ENCODE data around the gene TRIM67.
"Not testable (repeated sequence)": the region's sequence is repeated elsewhere in the genome, so short reads cannot be mapped to it uniquely, and the experiment has no call there.

TRIM67 gene

GRCh38 chr1:231161667-231162296 is at the start of gene TRIM67:
Gene TRIM67, plus strand, starts transcription at chr1:231162058. Its CDS starts 912 bp downstream, at chr1:231162970.
- H3K4me3 ChIP-seq (ENCODE audit: low read length) = peak within 1 kb of the TSS; percentile 48
- no peaks in the 10 kb centered on the region for H3K9me3 ChIP-seq (ENCODE audit: control insufficient read depth, low read depth, low read length)
- H3K27me3 ChIP-seq (ENCODE audit: control insufficient read depth, insufficient read depth, low read length) = peaks cover 87% of the 10 kb centered on the region
- no peaks in the 10 kb centered on the region for H3K36me3 ChIP-seq (ENCODE audit: control insufficient read depth, low read depth, low read length)
- H3K4me1 ChIP-seq (ENCODE audit: control insufficient read depth, low read depth, low read length) = no peaks in the 10 kb centered on the region
- no peak within 1 kb of the TSS for H3K27ac ChIP-seq (ENCODE audit: low read length)
- no peak within 1 kb of the TSS for H3K9ac ChIP-seq (ENCODE audit: low read length)

- Histone ChIP-seq H3K9me3 (ENCODE audit: control insufficient read depth, low read depth, low read length) (no peaks in the 10 kb centered on the region), H3K9ac (ENCODE audit: low read length) (no peak overlapping the region), H3K27me3 (ENCODE audit: control insufficient read depth, insufficient read depth, low read length) (peaks cover 3% of the 10 kb centered on the region), H3K4me1 (ENCODE audit: control insufficient read depth, low read depth, low read length) (no peaks in the 10 kb centered on the region), H3K36me3 (ENCODE audit: control insufficient read depth, low read depth, low read length) (no peaks in the 10 kb centered on the region), H3K27ac (ENCODE audit: low read length) (no peak overlapping the region), H3K4me3 (ENCODE audit: low read length) (no peak overlapping the region)
These were observed 45.1 kb upstream of the TRIM67 start for GRCh38 chr1:231116738-231117137.

- Histone ChIP-seq H3K36me3 (ENCODE audit: control insufficient read depth, low read depth, low read length) (no peaks in the 10 kb centered on the region), H3K4me1 (ENCODE audit: control insufficient read depth, low read depth, low read length) (no peaks in the 10 kb centered on the region), H3K9me3 (ENCODE audit: control insufficient read depth, low read depth, low read length) (no peaks in the 10 kb centered on the region), H3K27me3 (ENCODE audit: control insufficient read depth, insufficient read depth, low read length) (no peaks in the 10 kb centered on the region), H3K27ac (ENCODE audit: low read length) (no peak overlapping the region), H3K4me3 (ENCODE audit: low read length) (no peak overlapping the region), H3K9ac (ENCODE audit: low read length) (no peak overlapping the region)
These were observed 43.0 kb upstream of the TRIM67 start for GRCh38 chr1:231118704-231119453.

GRCh38 chr1:231121533-231121932 is 40.3 kb upstream of the TRIM67 start:
- Histone ChIP-seq H3K27me3 (ENCODE audit: control insufficient read depth, insufficient read depth, low read length) (no peaks in the 10 kb centered on the region), H3K4me3 (ENCODE audit: low read length) (no peak overlapping the region), H3K9me3 (ENCODE audit: control insufficient read depth, low read depth, low read length) (no peaks in the 10 kb centered on the region), H3K27ac (ENCODE audit: low read length) (no peak overlapping the region), H3K4me1 (ENCODE audit: control insufficient read depth, low read depth, low read length) (no peaks in the 10 kb centered on the region), H3K36me3 (ENCODE audit: control insufficient read depth, low read depth, low read length) (no peaks in the 10 kb centered on the region), H3K9ac (ENCODE audit: low read length) (no peak overlapping the region)

- H3K27me3 ChIP-seq (ENCODE audit: control insufficient read depth, insufficient read depth, low read length) = no peaks in the 10 kb centered on the region
- no peak overlapping the region for H3K9ac ChIP-seq (ENCODE audit: low read length)
- H3K4me1 ChIP-seq (ENCODE audit: control insufficient read depth, low read depth, low read length) = no peaks in the 10 kb centered on the region
These were observed 39.7 kb upstream of the TRIM67 start for GRCh38 chr1:231122143-231122542.

GRCh38 chr1:231124746-231125145 is 37.1 kb upstream of the TRIM67 start:
- Histone ChIP-seq H3K27me3 (ENCODE audit: control insufficient read depth, insufficient read depth, low read length) (no peaks in the 10 kb centered on the region), H3K9me3 (ENCODE audit: control insufficient read depth, low read depth, low read length) (no peaks in the 10 kb centered on the region), H3K4me1 (ENCODE audit: control insufficient read depth, low read depth, low read length) (no peaks in the 10 kb centered on the region), H3K27ac (ENCODE audit: low read length) (no peak overlapping the region), H3K9ac (ENCODE audit: low read length) (no peak overlapping the region), H3K4me3 (ENCODE audit: low read length) (no peak overlapping the region), H3K36me3 (ENCODE audit: control insufficient read depth, low read depth, low read length) (no peaks in the 10 kb centered on the region)

More at GRCh38 chr1:231122143-231122542, 39.7 kb upstream of the TRIM67 start:
- Histone ChIP-seq H3K4me3 (ENCODE audit: low read length) (no peak overlapping the region), H3K27ac (ENCODE audit: low read length) (no peak overlapping the region), H3K9me3 (ENCODE audit: control insufficient read depth, low read depth, low read length) (no peaks in the 10 kb centered on the region), H3K36me3 (ENCODE audit: control insufficient read depth, low read depth, low read length) (no peaks in the 10 kb centered on the region)

- H3K27ac ChIP-seq (ENCODE audit: low read length) = no peak overlapping the region
- no peaks in the 10 kb centered on the region for H3K4me1 ChIP-seq (ENCODE audit: control insufficient read depth, low read depth, low read length)
- no peaks in the 10 kb centered on the region for H3K36me3 ChIP-seq (ENCODE audit: control insufficient read depth, low read depth, low read length)
- H3K4me3 ChIP-seq (ENCODE audit: low read length) = no peak overlapping the region
- no peak overlapping the region for H3K9ac ChIP-seq (ENCODE audit: low read length)
- H3K9me3 ChIP-seq (ENCODE audit: control insufficient read depth, low read depth, low read length) = no peaks in the 10 kb centered on the region
- H3K27me3 ChIP-seq (ENCODE audit: control insufficient read depth, insufficient read depth, low read length) = no peaks in the 10 kb centered on the region
These were observed 35.8 kb upstream of the TRIM67 start for GRCh38 chr1:231125972-231126580.

- H3K36me3 ChIP-seq (ENCODE audit: control insufficient read depth, low read depth, low read length); H3K9ac ChIP-seq (ENCODE audit: low read length); H3K27me3 ChIP-seq (ENCODE audit: control insufficient read depth, insufficient read depth, low read length); H3K9me3 ChIP-seq (ENCODE audit: control insufficient read depth, low read depth, low read length); H3K27ac ChIP-seq (ENCODE audit: low read length); H3K4me1 ChIP-seq (ENCODE audit: control insufficient read depth, low read depth, low read length); H3K4me3 ChIP-seq (ENCODE audit: low read length): not testable (repeated sequence)
These were observed 34.8 kb upstream of the TRIM67 start for GRCh38 chr1:231127106-231127505.

GRCh38 chr1:231128471-231128870 is 33.4 kb upstream of the TRIM67 start:
- H3K4me3 ChIP-seq (ENCODE audit: low read length); H3K9me3 ChIP-seq (ENCODE audit: control insufficient read depth, low read depth, low read length); H3K27me3 ChIP-seq (ENCODE audit: control insufficient read depth, insufficient read depth, low read length); H3K9ac ChIP-seq (ENCODE audit: low read length); H3K27ac ChIP-seq (ENCODE audit: low read length); H3K36me3 ChIP-seq (ENCODE audit: control insufficient read depth, low read depth, low read length); H3K4me1 ChIP-seq (ENCODE audit: control insufficient read depth, low read depth, low read length): not testable (repeated sequence)

- Histone ChIP-seq H3K4me1 (ENCODE audit: control insufficient read depth, low read depth, low read length) (no peaks in the 10 kb centered on the region), H3K27ac (ENCODE audit: low read length) (no peak overlapping the region), H3K27me3 (ENCODE audit: control insufficient read depth, insufficient read depth, low read length) (no peaks in the 10 kb centered on the region), H3K9me3 (ENCODE audit: control insufficient read depth, low read depth, low read length) (no peaks in the 10 kb centered on the region), H3K36me3 (ENCODE audit: control insufficient read depth, low read depth, low read length) (no peaks in the 10 kb centered on the region), H3K4me3 (ENCODE audit: low read length) (no peak overlapping the region), H3K9ac (ENCODE audit: low read length) (no peak overlapping the region)
These were observed 31.3 kb upstream of the TRIM67 start for GRCh38 chr1:231130544-231130943.

GRCh38 chr1:231132591-231132990 is 29.3 kb upstream of the TRIM67 start:
- H3K36me3 ChIP-seq (ENCODE audit: control insufficient read depth, low read depth, low read length); H3K27me3 ChIP-seq (ENCODE audit: control insufficient read depth, insufficient read depth, low read length); H3K27ac ChIP-seq (ENCODE audit: low read length); H3K4me1 ChIP-seq (ENCODE audit: control insufficient read depth, low read depth, low read length); H3K9ac ChIP-seq (ENCODE audit: low read length); H3K9me3 ChIP-seq (ENCODE audit: control insufficient read depth, low read depth, low read length); H3K4me3 ChIP-seq (ENCODE audit: low read length): not testable (repeated sequence)

GRCh38 chr1:231134624-231135023 is 27.2 kb upstream of the TRIM67 start:
- Histone ChIP-seq H3K27me3 (ENCODE audit: control insufficient read depth, insufficient read depth, low read length) (no peaks in the 10 kb centered on the region), H3K36me3 (ENCODE audit: control insufficient read depth, low read depth, low read length) (no peaks in the 10 kb centered on the region), H3K9me3 (ENCODE audit: control insufficient read depth, low read depth, low read length) (no peaks in the 10 kb centered on the region), H3K4me3 (ENCODE audit: low read length) (no peak overlapping the region), H3K27ac (ENCODE audit: low read length) (no peak overlapping the region), H3K4me1 (ENCODE audit: control insufficient read depth, low read depth, low read length) (no peaks in the 10 kb centered on the region), H3K9ac (ENCODE audit: low read length) (no peak overlapping the region)

All from iPS-18a (cell line).